Mesenchymal stem cell (in vitro differentiated cells and primary cell): ENCODE results near the gene TP53AIP1.

ENCODE experiments used
- DNase-seq: peaks from one replicate; pipeline ENCODE4 v3.0.0-alpha.2; 2013
- H2AFZ ChIP-seq: one replicate; pipeline ENCODE4 v1.6.1; 2013; ENCODE audit warnings: low read depth, mild to moderate bottlenecking, control low read depth, inconsistent platforms, low read length, moderate library complexity
- H2AK5ac ChIP-seq: 2 replicates; pipeline ENCODE4 v1.6.1; 2013; ENCODE audit warnings: low read length, moderate library complexity, mild to moderate bottlenecking, inconsistent platforms; ENCODE audit not compliant: severe bottlenecking
- H2BK120ac ChIP-seq: one replicate; pipeline ENCODE4 v1.6.1; 2013; ENCODE audit warnings: low read depth, mild to moderate bottlenecking, inconsistent platforms, low read length, moderate library complexity
- H2BK12ac ChIP-seq, 2 experiments: one replicate each; pipeline ENCODE4 v1.6.1; 2013; ENCODE audit warnings: inconsistent platforms in 2 of 2, low read length in 2 of 2, mild to moderate bottlenecking in 2 of 2, moderate library complexity in 2 of 2, control low read depth in 1 of 2
- H2BK15ac ChIP-seq: one replicate; pipeline ENCODE4 v1.6.1; 2013; ENCODE audit warnings: mild to moderate bottlenecking, low read depth, inconsistent platforms; ENCODE audit not compliant: poor library complexity, severe bottlenecking
- H2BK5ac ChIP-seq: 2 replicates; pipeline ENCODE4 v1.6.1; 2013; ENCODE audit warnings: low read depth, mild to moderate bottlenecking, low read length, control low read depth, inconsistent platforms; ENCODE audit not compliant: poor library complexity, severe bottlenecking
- H3K14ac ChIP-seq, 2 experiments: one replicate each; pipeline ENCODE4 v1.6.1; 2013; ENCODE audit warnings: inconsistent platforms in 2 of 2, low read length in 2 of 2, control low read depth in 1 of 2, mild to moderate bottlenecking in 1 of 2, moderate library complexity in 1 of 2
- H3K18ac ChIP-seq, 2 experiments: one replicate each; pipeline ENCODE4 v1.6.1; 2013; ENCODE audit warnings: inconsistent platforms in 2 of 2, low read length in 2 of 2, control low read depth in 1 of 2, low read depth in 1 of 2, mild to moderate bottlenecking in 1 of 2
- H3K23ac ChIP-seq, 2 experiments: one replicate each; pipeline ENCODE4 v1.6.1; 2013; ENCODE audit warnings: inconsistent platforms in 2 of 2, low read length in 2 of 2, mild to moderate bottlenecking in 2 of 2, moderate library complexity in 2 of 2, control low read depth in 1 of 2
- H3K27ac ChIP-seq: 2 replicates; pipeline ENCODE4 v1.5.1; 2013; ENCODE audit warnings: mild to moderate bottlenecking, moderate library complexity, low read length, control low read depth, inconsistent platforms; ENCODE audit not compliant: poor library complexity, severe bottlenecking
- H3K27me3 ChIP-seq, 2 experiments: 2 replicates each; pipeline versions ENCODE4 v1.6.1 to v1.7.0; 2013; ENCODE audit warnings: low read length in 2 of 2, mild to moderate bottlenecking in 2 of 2, moderate library complexity in 2 of 2, control low read depth in 1 of 2, inconsistent platforms in 1 of 2; ENCODE audit not compliant: control insufficient read depth in 1 of 2, insufficient read depth in 1 of 2
- H3K36me3 ChIP-seq, 2 experiments: 2 replicates each; pipeline versions ENCODE4 v1.6.1 to v1.7.0; 2013; ENCODE audit warnings: low read length in 2 of 2, control low read depth in 1 of 2, inconsistent platforms in 1 of 2, low read depth in 1 of 2, mild to moderate bottlenecking in 1 of 2; ENCODE audit not compliant: insufficient read depth in 2 of 2, control insufficient read depth in 1 of 2
- H3K4ac ChIP-seq, 2 experiments: one replicate each; pipeline ENCODE4 v1.6.1; 2013; ENCODE audit warnings: inconsistent platforms in 2 of 2, low read length in 2 of 2, mild to moderate bottlenecking in 2 of 2, moderate library complexity in 2 of 2, control low read depth in 1 of 2, low read depth in 1 of 2
- H3K4me1 ChIP-seq: 2 replicates; pipeline ENCODE4 v1.6.1; 2013; ENCODE audit warnings: low read depth, low read length, control low read depth; ENCODE audit not compliant: control insufficient read depth, insufficient read depth
- H3K4me2 ChIP-seq: 2 replicates; pipeline ENCODE4 v1.6.1; 2013; ENCODE audit warnings: low read length, mild to moderate bottlenecking, inconsistent platforms; ENCODE audit not compliant: poor library complexity, severe bottlenecking
- H3K4me3 ChIP-seq, 2 experiments: 2 replicates each; pipeline versions ENCODE4 v1.5.1 to v1.7.0; 2013; ENCODE audit warnings: low read length in 2 of 2, mild to moderate bottlenecking in 2 of 2, control low read depth in 1 of 2, low read depth in 1 of 2; ENCODE audit not compliant: insufficient read depth in 1 of 2
- H3K79me1 ChIP-seq: replicated peaks from 2 replicates; pipeline ENCODE4 v1.6.1; 2013; ENCODE audit warnings: mild to moderate bottlenecking, control low read depth, low read length, inconsistent platforms; ENCODE audit not compliant: poor library complexity, severe bottlenecking
- H3K9ac ChIP-seq: 2 replicates; pipeline ENCODE4 v1.7.0; 2013; ENCODE audit warnings: mild to moderate bottlenecking, low read length, moderate library complexity
- H3K9me3 ChIP-seq: 2 replicates; pipeline ENCODE4 v1.7.0; 2013; ENCODE audit warnings: mild to moderate bottlenecking, low read length; ENCODE audit not compliant: control insufficient read depth
- H4K8ac ChIP-seq: one replicate; pipeline ENCODE4 v1.6.1; 2013; ENCODE audit warnings: inconsistent platforms, mild to moderate bottlenecking, low read length, moderate library complexity
- H4K91ac ChIP-seq: one replicate; pipeline ENCODE4 v1.6.1; 2013; ENCODE audit warnings: mild to moderate bottlenecking, low read length, inconsistent platforms
- WGBS: methylation state at CpG from one replicate; pipeline ENCODE4 v1.1.7; 2013; ENCODE audit warnings: mixed read lengths; 5-methylcytosine and 5-hydroxymethylcytosine counted together

Gene TP53AIP1

DNA sequence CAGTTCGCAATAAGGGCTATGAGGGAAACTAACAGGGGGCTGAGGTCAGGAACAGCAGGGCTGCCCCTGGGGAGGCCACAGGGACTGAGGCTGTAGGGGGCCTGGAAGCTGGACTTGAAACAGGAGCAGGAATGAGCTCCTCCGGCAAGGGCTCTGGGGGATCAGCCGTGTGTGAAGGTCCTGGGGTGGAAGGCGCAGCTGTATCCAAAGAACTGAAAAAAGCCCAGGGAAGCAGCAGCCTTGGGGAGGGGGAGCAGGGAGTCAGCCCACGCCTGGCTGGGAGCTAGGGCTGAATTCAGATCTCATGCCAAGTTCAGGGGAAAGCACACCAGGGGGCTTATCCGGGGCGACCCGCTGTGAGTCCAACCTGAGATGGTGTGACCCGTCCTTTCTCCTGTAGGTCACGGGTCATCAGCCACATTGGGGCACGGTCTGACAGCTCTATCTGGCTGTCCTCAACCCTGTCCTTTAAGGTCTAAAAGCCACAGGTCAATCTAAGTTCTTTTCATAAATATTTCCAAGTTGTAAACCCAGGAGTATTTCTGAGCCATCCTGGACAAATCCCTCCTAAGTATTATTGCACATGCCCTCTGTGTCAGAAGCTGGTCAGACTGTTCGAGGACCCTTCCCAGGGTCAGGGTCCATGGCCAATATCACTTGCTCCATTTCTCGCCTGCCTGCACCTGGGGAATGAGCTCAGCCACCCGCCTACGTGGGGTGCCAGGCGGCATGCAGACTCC is 18.0 kb downstream of the TP53AIP1 start:
- 69% methylated on average over 16 of the region's 16 CpGs for WGBS
- no peak overlapping the region for H3K4me2 ChIP-seq
- no peak overlapping the region for H3K23ac ChIP-seq
- peak overlapping the region in 1 of 2 experiments; percentile 58 for H3K14ac ChIP-seq
- H3K4ac ChIP-seq = no peak overlapping the region
- no peak overlapping the region for H3K4me3 ChIP-seq
- H3K27ac ChIP-seq = no peak overlapping the region
- H3K36me3 ChIP-seq = no peaks in the 10 kb centered on the region
- no peak overlapping the region for H4K91ac ChIP-seq
- H3K4me1 ChIP-seq = peaks cover 3% of the 10 kb centered on the region
- no peak overlapping the region for H3K18ac ChIP-seq
- peaks cover 65 to 81% of the 10 kb centered on the region in 2 experiments for H3K27me3 ChIP-seq
- no peak overlapping the region for H3K9ac ChIP-seq
- no peak overlapping the region for H2AK5ac ChIP-seq
- no peak overlapping the region for H2BK15ac ChIP-seq
- H2BK5ac ChIP-seq = no peak overlapping the region
- H4K8ac ChIP-seq = no peak overlapping the region
- H2BK120ac ChIP-seq = no peak overlapping the region
- no peak overlapping the region for H2AFZ ChIP-seq
- no peak for DNase-seq
- H3K9me3 ChIP-seq = no peaks in the 10 kb centered on the region
- H2BK12ac ChIP-seq = no peak overlapping the region
- H3K79me1 ChIP-seq = no peaks in the 10 kb centered on the region

DNA sequence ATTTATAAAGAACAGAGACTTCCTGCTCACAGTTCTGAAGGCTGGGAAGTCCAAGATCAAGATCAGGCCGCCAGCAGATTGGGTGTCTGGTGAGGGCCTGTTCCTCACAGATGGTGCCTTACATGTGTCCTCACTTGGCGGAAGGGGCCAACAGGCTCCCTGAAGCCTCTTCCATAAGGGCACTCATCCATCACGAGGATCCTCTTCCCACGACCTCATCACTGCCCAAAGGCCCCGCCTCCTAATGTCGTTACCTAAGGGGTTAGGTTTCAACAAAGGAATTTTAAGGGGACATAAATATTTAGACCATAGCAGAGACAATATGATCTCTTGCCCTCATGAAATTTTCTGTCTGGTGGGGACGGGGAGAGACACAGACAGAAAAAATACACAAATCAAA is 18.6 kb downstream of the TP53AIP1 start:
- Histone ChIP-seq H4K91ac (no peak overlapping the region), H3K36me3 (no peaks in the 10 kb centered on the region), H3K4me3 (no peak overlapping the region), H3K4ac (no peak overlapping the region), H2BK15ac (no peak overlapping the region), H3K23ac (no peak overlapping the region), H3K18ac (no peak overlapping the region), H3K4me1 (peaks cover 3% of the 10 kb centered on the region), H3K9ac (no peak overlapping the region), H3K27me3 (peaks cover 70 to 80% of the 10 kb centered on the region in 2 experiments), H2BK12ac (no peak overlapping the region), H4K8ac (no peak overlapping the region), H2AFZ (no peak overlapping the region), H2AK5ac (no peak overlapping the region), H3K27ac (no peak overlapping the region), H3K14ac (no peak overlapping the region), H3K4me2 (no peak overlapping the region), H2BK120ac (no peak overlapping the region), H3K79me1 (no peaks in the 10 kb centered on the region), H3K9me3 (no peaks in the 10 kb centered on the region), H2BK5ac (no peak overlapping the region)
- WGBS = 72% methylated on average over 3 of the region's 7 CpGs
- DNase-seq = no peak

GRCh38 chr11:128921793-128922192 is 20.9 kb downstream of the TP53AIP1 start:
- DNase-seq = no peak
- Histone ChIP-seq H2BK120ac (no peak overlapping the region), H2BK5ac (no peak overlapping the region), H3K4me1 (peaks cover 3% of the 10 kb centered on the region), H3K79me1 (no peaks in the 10 kb centered on the region), H3K9ac (no peak overlapping the region), H4K91ac (no peak overlapping the region), H2AK5ac (no peak overlapping the region), H3K4ac (no peak overlapping the region), H3K4me2 (no peak overlapping the region), H3K14ac (peak overlapping the region in 1 of 2 experiments; percentile 3), H3K27me3 (peaks cover 66% of the 10 kb centered on the region in 2 experiments), H2AFZ (no peak overlapping the region), H3K9me3 (no peaks in the 10 kb centered on the region), H2BK12ac (no peak overlapping the region), H3K18ac (no peak overlapping the region), H4K8ac (no peak overlapping the region), H3K4me3 (no peak overlapping the region), H3K23ac (no peak overlapping the region), H3K27ac (no peak overlapping the region), H3K36me3 (no peaks in the 10 kb centered on the region), H2BK15ac (no peak overlapping the region)
- 88% methylated on average over 4 of the region's 4 CpGs for WGBS

DNA sequence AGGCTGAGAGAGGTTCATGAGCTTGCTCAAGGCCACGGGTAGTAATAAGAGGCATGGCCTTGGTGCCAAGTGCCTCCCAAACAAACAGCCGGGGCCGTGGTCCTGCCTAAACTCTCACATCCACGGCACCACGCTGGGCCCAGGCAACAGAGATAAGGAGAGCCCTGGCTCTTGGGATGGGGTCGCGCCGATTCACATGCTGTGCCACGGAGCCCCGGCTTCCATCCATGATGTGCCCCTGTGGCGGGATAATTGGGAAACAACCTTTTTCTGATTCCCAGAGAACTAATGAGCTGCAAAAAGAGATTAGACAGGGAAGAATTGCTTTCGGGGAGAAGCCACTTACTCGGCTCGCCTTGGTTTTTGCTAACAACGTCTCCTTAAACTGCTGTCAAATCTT is 22.0 kb downstream of the TP53AIP1 start:
- H3K9me3 ChIP-seq = peaks cover 5% of the 10 kb centered on the region
- H3K4ac ChIP-seq = no peak overlapping the region
- no peak overlapping the region for H2BK120ac ChIP-seq
- whole genome bisulfite sequencing = 93% methylated on average over 15 of the region's 15 CpGs
- H3K4me2 ChIP-seq = no peak overlapping the region
- peaks cover 58 to 67% of the 10 kb centered on the region in 2 experiments for H3K27me3 ChIP-seq
- H2BK5ac ChIP-seq = no peak overlapping the region
- H3K36me3 ChIP-seq = no peaks in the 10 kb centered on the region
- no peak overlapping the region for H2AFZ ChIP-seq
- no peak overlapping the region for H3K23ac ChIP-seq
- no peak overlapping the region for H3K9ac ChIP-seq
- H3K79me1 ChIP-seq = no peaks in the 10 kb centered on the region
- no peak for DNase-seq
- H3K4me1 ChIP-seq = peaks cover 3% of the 10 kb centered on the region
- no peak overlapping the region for H3K14ac ChIP-seq
- H4K91ac ChIP-seq = peak overlapping the region; percentile 13
- H3K4me3 ChIP-seq = no peak overlapping the region
- no peak overlapping the region for H2AK5ac ChIP-seq
- H2BK12ac ChIP-seq = no peak overlapping the region
- H2BK15ac ChIP-seq = no peak overlapping the region
- no peak overlapping the region for H3K18ac ChIP-seq
- H4K8ac ChIP-seq = no peak overlapping the region
- no peak overlapping the region for H3K27ac ChIP-seq
